Measurements from ENCODE around the gene TLR1. TPM values are rescaled to one million over a fixed set of nuclear protein-coding genes. Genes with fewer than 3 reads are reported as not detected.

The TLR1 gene
- 0.61 and 2.4 TPM in 2 replicates for total RNA-seq

GRCh38 chr4:38804654-38805295 is at the start of gene TLR1:
Gene TLR1, minus strand, starts transcription at chr4:38804791. Its CDS starts 5,960 bp downstream, at chr4:38798831.

GRCh38 chr4:38782452-38783108 is 22.0 kb downstream of the TLR1 start, which contains the start of gene TLR10:
Gene TLR10, minus strand, starts transcription at chr4:38782990. Its CDS starts 7,400 bp downstream, at chr4:38775590.

Other genes with a start within 250 kb of the TLR1 start
- gene KLF3, start 140.6 kb downstream of the TLR1 start, total RNA-seq, result 14.1 and 21.8 TPM in 2 replicates
- gene TLR10, start 21.8 kb downstream of the TLR1 start, total RNA-seq, result not detected in 2 replicates
- gene TLR6, start 52.0 kb upstream of the TLR1 start, total RNA-seq, result 1.9 and 2.0 TPM in 2 replicates
- gene FAM114A1, start 63.0 kb upstream of the TLR1 start, total RNA-seq, result 71.3 and 76.6 TPM in 2 replicates
- 5.6 and 6.5 TPM in 2 replicates for gene TMEM156, start 227.6 kb upstream of the TLR1 start, total RNA-seq